Measurements from ENCODE around the gene TMEM63C. TPM values are rescaled to one million over a fixed set of nuclear protein-coding genes. Genes with fewer than 3 reads are reported as not detected.

The TMEM63C gene
- total and polyA plus RNA-seq, 2 donors (not counting 3 experiments of a cell fraction or from before 2014, with no cell fraction given) = not detected

GRCh38 chr14:77154421-77154820 lies 27.2 kb upstream of the TMEM63C start:
- Histone ChIP-seq H3K36me3 (ENCODE audit: control insufficient read depth in 2 of 2, extremely low read depth in 1 of 2, insufficient read depth in 2 of 2, low read length in 2 of 2) (no peaks in the 10 kb centered on the region), H2AFZ (ENCODE audit: low read depth, low read length) (no peak overlapping the region), H3K27me3 (ENCODE audit: control insufficient read depth in 2 of 2, insufficient read depth in 2 of 2, low read length in 2 of 2) (peaks cover 10 to 13% of the 10 kb centered on the region in 2 experiments), H3K27ac (ENCODE audit: insufficient read depth, low read depth, low read length) (no peak overlapping the region), H3K9me1 (replicated peaks; ENCODE audit: control insufficient read depth, extremely low read depth, insufficient read depth, low read length) (no peaks in the 10 kb centered on the region), H3K4me2 (ENCODE audit: insufficient read depth, low read length) (no peak overlapping the region), H3K9ac (replicated peaks; ENCODE audit: extremely low read depth, insufficient read depth, low read length) (no peak overlapping the region), H3K9me3 (replicated peaks; ENCODE audit: control insufficient read depth, insufficient read depth, low read length) (no peaks in the 10 kb centered on the region), H3K79me2 (ENCODE audit: control insufficient read depth, insufficient read depth, low read length) (no peaks in the 10 kb centered on the region), H3K4me1 (ENCODE audit: control insufficient read depth, extremely low read depth, insufficient read depth, low read length) (no peaks in the 10 kb centered on the region), H3K4me3 (replicated peaks in 1 of 3; ENCODE audit: insufficient read depth in 1 of 3, low read depth in 1 of 3, low read length in 3 of 3) (no peak overlapping the region), H4K20me1 (replicated peaks; ENCODE audit: control insufficient read depth, extremely low read depth, insufficient read depth, low read length) (no peaks in the 10 kb centered on the region)
- BruUV-seq (replicated peaks) = no TSS peak
- DNase-seq (ENCODE audit: low read depth, low spot score) (no peak), FAIRE-seq (no peak)
- dilution Hi-C loops (cut with MboI; ENCODE audit: extremely low pct_ligation_motif_present, low sequenced_read_pairs) (no loop called here), intact Hi-C loops (cut with micrococcal nuclease) (loop anchor here (5.0 to 10.0 kb wide), 2 partner anchors 303 to 400 kb away; partner anchors contain the start of genes AHSA1 and VIPAS39)
- ChIA-PET POLR2A (interaction anchor here (0.7 kb wide), 1 partner anchor 30 kb away, joined by 3 read pairs; no protein-coding TSS in a partner anchor), CTCF (interaction anchor here (2.0 to 8.9 kb wide), 2 partner anchors 7 to 161 kb away, joined by 6 to 212 read pairs; no protein-coding TSS in a partner anchor)
- TF ChIP-seq POLR2A (IDR thresholded peaks at IDR 0.05; ENCODE audit: low read depth, low read length) (no peak), FOS (IDR thresholded peaks at IDR 0.05; ENCODE audit: borderline replicate concordance, insufficient read depth, low read length) (no peak), JUN (IDR thresholded peaks at IDR 0.05; ENCODE audit: borderline replicate concordance, insufficient read depth, insufficient read length, low read depth) (no peak)

GRCh38 chr14:77155083-77155482 lies 26.5 kb upstream of the TMEM63C start:
- CTCF ChIA-PET = interaction anchor here (2.0 to 8.9 kb wide), 2 partner anchors 8 to 160 kb away, joined by 6 to 212 read pairs; no protein-coding TSS in a partner anchor
- no peak overlapping the region for H3K27ac ChIP-seq (ENCODE audit: insufficient read depth, low read depth, low read length)
- no peaks in the 10 kb centered on the region for H3K79me2 ChIP-seq (ENCODE audit: control insufficient read depth, insufficient read depth, low read length)
- no peak for DNase-seq (ENCODE audit: low read depth, low spot score)
- no peaks in the 10 kb centered on the region for H4K20me1 ChIP-seq (replicated peaks; ENCODE audit: control insufficient read depth, extremely low read depth, insufficient read depth, low read length)
- H3K9me1 ChIP-seq (replicated peaks; ENCODE audit: control insufficient read depth, extremely low read depth, insufficient read depth, low read length) = no peaks in the 10 kb centered on the region
- FAIRE-seq = no peak
- H3K27me3 ChIP-seq (ENCODE audit: control insufficient read depth in 2 of 2, insufficient read depth in 2 of 2, low read length in 2 of 2) = peaks cover 9 to 10% of the 10 kb centered on the region in 2 experiments
- H3K9me3 ChIP-seq (replicated peaks; ENCODE audit: control insufficient read depth, insufficient read depth, low read length) = no peaks in the 10 kb centered on the region
- no peak overlapping the region for H3K9ac ChIP-seq (replicated peaks; ENCODE audit: extremely low read depth, insufficient read depth, low read length)
- POLR2A ChIA-PET = no interaction called here
- no peaks in the 10 kb centered on the region for H3K4me1 ChIP-seq (ENCODE audit: control insufficient read depth, extremely low read depth, insufficient read depth, low read length)
- no TSS peak for BruUV-seq (replicated peaks)
- intact Hi-C loops (cut with micrococcal nuclease) = loop anchor here (10.0 kb wide), 1 partner anchor 400 kb away; no protein-coding TSS in a partner anchor
- H3K36me3 ChIP-seq (ENCODE audit: control insufficient read depth in 2 of 2, extremely low read depth in 1 of 2, insufficient read depth in 2 of 2, low read length in 2 of 2) = no peaks in the 10 kb centered on the region
- no peak overlapping the region for H3K4me3 ChIP-seq (replicated peaks in 1 of 3; ENCODE audit: insufficient read depth in 1 of 3, low read depth in 1 of 3, low read length in 3 of 3)
- TF ChIP-seq POLR2AphosphoS5 (IDR thresholded peaks at IDR 0.05; ENCODE audit: insufficient read depth, low read depth, low read length) = no peak
- TF ChIP-seq FOS (IDR thresholded peaks at IDR 0.05; ENCODE audit: borderline replicate concordance, insufficient read depth, low read length) = no peak
- no peak for TF ChIP-seq CTCF (IDR thresholded peaks at IDR 0.05; ENCODE audit: extremely low read depth in 1 of 2, insufficient read depth in 1 of 2, low read depth in 1 of 2, low read length in 2 of 2)
- no peak for TF ChIP-seq JUN (IDR thresholded peaks at IDR 0.05; ENCODE audit: borderline replicate concordance, insufficient read depth, insufficient read length, low read depth)
- no peak for TF ChIP-seq EZH2 (IDR thresholded peaks at IDR 0.05; ENCODE audit: borderline replicate concordance, low read depth, low read length, severe bottlenecking)
- TF ChIP-seq GATA2 (IDR thresholded peaks at IDR 0.05; ENCODE audit: insufficient read depth, insufficient read length, low read depth, low read length) = no peak
- TF ChIP-seq MYC (IDR thresholded peaks at IDR 0.05; ENCODE audit: low read depth, low read length) = no peak
- TF ChIP-seq POLR2A (IDR thresholded peaks at IDR 0.05; ENCODE audit: low read depth, low read length) = no peak
- no peak for TF ChIP-seq MAX (IDR thresholded peaks at IDR 0.05; ENCODE audit: insufficient read depth, insufficient read length)
- no peak overlapping the region for H3K4me2 ChIP-seq (ENCODE audit: insufficient read depth, low read length)
- dilution Hi-C loops (cut with MboI; ENCODE audit: extremely low pct_ligation_motif_present, low sequenced_read_pairs) = no loop called here
- H2AFZ ChIP-seq (ENCODE audit: low read depth, low read length) = no peak overlapping the region
